ENCODE results near the gene NEK10.

NEK10 gene

GRCh38 chr3:27114129-27114528 lies 255.1 kb downstream of the NEK10 start:
- Histone ChIP-seq H3K79me2 (ENCODE audit: insufficient read depth, low read length) (no peaks in the 10 kb centered on the region), H3K9me3 (ENCODE audit: low read length) (no peaks in the 10 kb centered on the region), H2AFZ (ENCODE audit: low read length) (no peak overlapping the region), H3K27me3 (ENCODE audit: insufficient read depth, low read length) (no peaks in the 10 kb centered on the region), H3K4me3 (ENCODE audit: low read depth, low read length, poor library complexity, severe bottlenecking) (no peak overlapping the region), H3K27ac (ENCODE audit: low read depth, low read length, poor library complexity, severe bottlenecking) (no peak overlapping the region), H3K4me1 (ENCODE audit: insufficient read depth, low read length, severe bottlenecking) (no peaks in the 10 kb centered on the region), H3K36me3 (ENCODE audit: insufficient read depth, low read length) (no peaks in the 10 kb centered on the region), H3K4me2 (ENCODE audit: low read length) (no peak overlapping the region), H3K9me2 (ENCODE audit: low read depth, low read length) (no peaks in the 10 kb centered on the region), H3K9ac (ENCODE audit: low read length) (no peak overlapping the region), H4K20me1 (ENCODE audit: insufficient read depth, low read length) (no peaks in the 10 kb centered on the region), H3F3A (ENCODE audit: insufficient read depth, low read length) (no peaks in the 10 kb centered on the region)
- no peak for TF ChIP-seq CTCF (IDR thresholded peaks at IDR 0.05; ENCODE audit: low read length)
- TF ChIP-seq EZH2 (IDR thresholded peaks at IDR 0.05; ENCODE audit: borderline replicate concordance, low read length): no peak

GRCh38 chr3:27110020-27110419 lies 259.2 kb downstream of the NEK10 start:
- Histone ChIP-seq H4K20me1 (ENCODE audit: insufficient read depth, low read length) (no peaks in the 10 kb centered on the region), H3K27ac (ENCODE audit: low read depth, low read length, poor library complexity, severe bottlenecking) (no peak overlapping the region), H3K79me2 (ENCODE audit: insufficient read depth, low read length) (no peaks in the 10 kb centered on the region), H3K4me3 (ENCODE audit: low read depth, low read length, poor library complexity, severe bottlenecking) (no peak overlapping the region), H3K4me2 (ENCODE audit: low read length) (no peak overlapping the region), H3K9ac (ENCODE audit: low read length) (no peak overlapping the region), H3K36me3 (ENCODE audit: insufficient read depth, low read length) (no peaks in the 10 kb centered on the region), H3K9me2 (ENCODE audit: low read depth, low read length) (no peaks in the 10 kb centered on the region), H3K27me3 (ENCODE audit: insufficient read depth, low read length) (no peaks in the 10 kb centered on the region), H3K4me1 (ENCODE audit: insufficient read depth, low read length, severe bottlenecking) (no peaks in the 10 kb centered on the region), H2AFZ (ENCODE audit: low read length) (no peak overlapping the region), H3F3A (ENCODE audit: insufficient read depth, low read length) (no peaks in the 10 kb centered on the region), H3K9me3 (ENCODE audit: low read length) (no peaks in the 10 kb centered on the region)
- TF ChIP-seq EZH2 (IDR thresholded peaks at IDR 0.05; ENCODE audit: borderline replicate concordance, low read length) (no peak), CTCF (IDR thresholded peaks at IDR 0.05; ENCODE audit: low read length) (no peak)

- no peak overlapping the region for H3K4me3 ChIP-seq (ENCODE audit: low read depth, low read length, poor library complexity, severe bottlenecking)
- no peak overlapping the region for H3K9ac ChIP-seq (ENCODE audit: low read length)
- H4K20me1 ChIP-seq (ENCODE audit: insufficient read depth, low read length): no peaks in the 10 kb centered on the region
- H3K79me2 ChIP-seq (ENCODE audit: insufficient read depth, low read length): no peaks in the 10 kb centered on the region
- no peak overlapping the region for H3K4me2 ChIP-seq (ENCODE audit: low read length)
- H3K9me3 ChIP-seq (ENCODE audit: low read length): no peaks in the 10 kb centered on the region
- H3K27ac ChIP-seq (ENCODE audit: low read depth, low read length, poor library complexity, severe bottlenecking): no peak overlapping the region
- no peaks in the 10 kb centered on the region for H3K9me2 ChIP-seq (ENCODE audit: low read depth, low read length)
- H2AFZ ChIP-seq (ENCODE audit: low read length): no peak overlapping the region
- no peaks in the 10 kb centered on the region for H3K4me1 ChIP-seq (ENCODE audit: insufficient read depth, low read length, severe bottlenecking)
- H3F3A ChIP-seq (ENCODE audit: insufficient read depth, low read length): no peaks in the 10 kb centered on the region
- H3K27me3 ChIP-seq (ENCODE audit: insufficient read depth, low read length): no peaks in the 10 kb centered on the region
- TF ChIP-seq EZH2 (IDR thresholded peaks at IDR 0.05; ENCODE audit: borderline replicate concordance, low read length) (no peak), CTCF (IDR thresholded peaks at IDR 0.05; ENCODE audit: low read length) (no peak)
- H3K36me3 ChIP-seq (ENCODE audit: insufficient read depth, low read length): no peaks in the 10 kb centered on the region
Observed at GRCh38 chr3:27108322-27108721, 260.9 kb downstream of the NEK10 start.
